CD4-positive, alpha-beta T cell treated with Interleukin-15 for 1 hour (primary cell): Measurements from ENCODE around the gene LPIN1.
"Not testable (repeated sequence)": the region's sequence is repeated elsewhere in the genome, so short reads cannot be mapped to it uniquely, and the experiment has no call there.

Experiments
- DNase-seq: peaks from one replicate; pipeline ENCODE4 v3.0.0-alpha.2; 2020

The LPIN1 gene

GRCh38 chr2:11744631-11745394 lies 1.6 kb upstream of the LPIN1 start:
- no peak for DNase-seq

DNA sequence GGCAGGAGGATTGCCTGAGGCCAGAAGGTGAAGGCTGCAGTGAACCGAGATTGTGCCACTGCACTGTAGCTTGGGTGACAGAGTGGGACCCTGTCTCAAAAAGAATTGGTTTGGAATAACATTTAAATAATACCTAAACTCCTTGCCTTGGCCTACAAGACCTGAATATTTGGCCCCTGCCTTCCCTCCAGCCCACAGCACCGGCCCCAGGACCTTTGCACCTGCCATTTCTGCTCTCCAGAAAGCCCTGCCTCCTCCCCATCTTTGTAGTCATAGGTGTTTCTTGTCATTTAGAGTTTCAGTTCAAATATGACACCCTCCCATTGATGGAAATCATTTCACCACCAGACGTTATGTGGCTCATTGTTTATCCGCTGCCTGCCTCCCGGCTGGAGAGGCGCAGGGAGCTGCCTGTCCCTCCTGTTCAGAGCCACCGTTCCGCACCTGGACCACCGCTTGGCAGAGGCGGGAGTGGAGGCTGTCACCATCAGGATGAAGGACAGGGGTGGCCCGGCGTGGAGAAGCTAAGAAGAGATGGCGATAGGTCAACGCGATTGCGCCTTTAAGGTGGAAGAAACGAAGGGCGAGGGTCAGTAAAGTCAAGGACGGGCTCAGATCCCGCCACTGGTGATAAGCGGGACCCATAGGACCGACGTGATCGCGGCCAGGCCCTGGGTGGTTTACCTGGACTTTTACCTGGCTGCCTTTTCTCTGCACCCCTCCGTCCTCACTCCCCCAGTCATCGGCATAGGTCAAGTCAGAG lies 638 bp upstream of the LPIN1 start:
- DNase-seq, result no peak

GRCh38 chr2:11746807-11747459 lies 501 bp downstream of the LPIN1 start:
- DNase-seq, result no peak

- no peak for DNase-seq
Measured at GRCh38 chr2:11748018-11748860, 1.8 kb downstream of the LPIN1 start.

- DNase-seq, result no peak
Measured at GRCh38 chr2:11748861-11749645, 2.6 kb downstream of the LPIN1 start.

GRCh38 chr2:11749646-11750349 lies 3.4 kb downstream of the LPIN1 start:
- no peak for DNase-seq

DNA sequence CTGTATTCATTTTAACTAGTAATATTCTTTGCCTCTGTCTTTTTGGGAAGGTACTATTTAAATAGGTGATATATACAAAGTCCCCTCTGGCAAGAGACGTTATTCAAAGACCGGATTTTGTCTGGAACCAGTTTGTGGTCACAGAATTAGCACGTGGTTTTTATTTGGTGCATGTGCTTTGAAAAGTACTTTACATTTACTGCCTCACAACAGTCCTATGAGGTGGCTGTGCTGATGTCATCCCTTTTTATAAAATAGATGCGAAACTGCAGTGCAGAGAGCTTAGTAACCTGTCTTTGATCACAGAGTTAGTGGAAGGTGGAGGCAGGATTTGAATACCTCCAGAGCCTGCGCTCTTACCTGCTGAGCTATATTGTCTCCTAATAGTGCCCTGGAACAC lies 4.0 kb downstream of the LPIN1 start:
- DNase-seq, result peak; percentile 59

- DNase-seq, result no peak
Measured at GRCh38 chr2:11750917-11751316, 4.5 kb downstream of the LPIN1 start.

DNA sequence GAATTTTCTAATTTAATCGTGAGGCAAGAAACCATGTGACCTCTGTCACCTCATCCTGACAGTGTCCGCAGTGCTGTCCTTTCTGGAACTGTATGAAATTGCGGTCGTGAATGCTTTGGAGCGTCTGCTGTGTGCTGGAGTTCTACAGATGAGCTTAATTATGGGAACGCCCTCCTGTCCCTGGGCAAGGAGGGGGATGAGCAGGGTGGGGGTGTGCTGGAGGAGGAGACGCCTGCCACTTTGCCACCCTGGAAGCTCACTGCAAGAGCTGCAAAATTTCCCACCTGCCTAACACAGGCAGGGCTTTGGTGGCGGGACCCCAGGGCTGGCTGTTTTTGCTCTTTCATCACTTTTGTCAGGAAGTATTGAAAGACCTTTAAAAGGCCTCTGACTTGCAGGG lies 6.5 kb downstream of the LPIN1 start:
- DNase-seq, result no peak

GRCh38 chr2:11753452-11753885 lies 7.0 kb downstream of the LPIN1 start:
- peak; percentile 75 for DNase-seq

DNA sequence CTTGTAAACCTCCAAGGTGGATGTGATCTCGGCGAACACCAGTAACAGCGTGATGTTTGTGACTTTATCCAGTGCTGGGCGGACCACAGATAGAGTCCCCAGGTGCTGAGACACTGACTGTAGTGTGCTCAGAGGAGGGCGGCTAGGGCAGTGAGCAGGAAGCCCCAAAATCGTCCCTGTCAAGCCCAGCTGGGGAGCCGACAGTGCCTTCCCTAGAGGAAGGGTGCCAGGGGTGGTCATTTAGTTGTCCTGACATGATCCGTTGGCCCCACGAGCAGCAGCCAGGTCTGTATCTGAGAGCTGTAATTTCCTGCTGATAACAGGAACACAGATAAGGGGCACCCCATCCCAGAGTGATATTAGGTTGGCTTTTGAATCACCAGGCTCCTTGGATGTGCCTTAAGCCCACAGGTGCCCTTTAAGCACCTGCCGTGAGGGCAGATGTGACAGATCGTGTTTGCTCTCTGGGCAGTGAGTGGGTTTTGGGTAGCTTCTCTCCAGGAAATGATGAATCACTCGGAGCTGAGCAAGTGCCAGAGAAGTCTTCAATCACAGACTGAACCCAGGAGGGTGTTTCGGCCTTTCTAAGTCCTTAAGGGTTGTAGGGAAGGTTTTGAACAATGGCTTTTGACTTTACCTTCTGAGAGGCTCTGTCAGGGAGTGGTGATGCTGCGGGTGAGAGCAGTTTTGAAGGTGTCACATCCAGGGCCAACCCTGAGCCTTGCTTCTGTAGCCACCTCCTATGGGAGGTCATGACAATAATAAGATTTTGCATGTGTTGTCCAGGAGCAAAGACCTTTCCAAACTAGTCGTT lies 7.7 kb downstream of the LPIN1 start:
- DNase-seq, result peak; percentile 73

GRCh38 chr2:11754700-11755015 lies 8.2 kb downstream of the LPIN1 start:
- DNase-seq, result no peak

GRCh38 chr2:11757101-11757500 lies 10.7 kb downstream of the LPIN1 start:
- DNase-seq, result no peak

DNA sequence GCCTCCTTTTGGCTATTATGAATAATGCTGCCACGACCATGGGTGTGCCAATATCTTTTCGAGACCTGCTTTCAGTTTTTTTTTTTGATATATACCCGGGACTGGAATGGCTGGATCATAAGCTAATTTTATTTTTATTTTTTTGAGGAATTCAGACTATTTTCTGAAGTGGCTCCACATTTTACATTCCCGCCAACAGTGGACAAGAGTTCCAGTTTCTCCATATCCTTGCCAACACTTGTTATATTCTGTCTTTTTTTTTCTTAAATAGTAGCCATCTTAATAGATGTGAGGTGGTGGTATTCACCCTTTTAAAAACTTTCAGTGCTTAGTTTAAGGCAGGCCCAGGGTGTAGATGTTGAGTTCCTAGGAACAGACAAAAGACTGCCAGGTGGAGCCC lies 11.8 kb downstream of the LPIN1 start:
- DNase-seq, result no peak

DNA sequence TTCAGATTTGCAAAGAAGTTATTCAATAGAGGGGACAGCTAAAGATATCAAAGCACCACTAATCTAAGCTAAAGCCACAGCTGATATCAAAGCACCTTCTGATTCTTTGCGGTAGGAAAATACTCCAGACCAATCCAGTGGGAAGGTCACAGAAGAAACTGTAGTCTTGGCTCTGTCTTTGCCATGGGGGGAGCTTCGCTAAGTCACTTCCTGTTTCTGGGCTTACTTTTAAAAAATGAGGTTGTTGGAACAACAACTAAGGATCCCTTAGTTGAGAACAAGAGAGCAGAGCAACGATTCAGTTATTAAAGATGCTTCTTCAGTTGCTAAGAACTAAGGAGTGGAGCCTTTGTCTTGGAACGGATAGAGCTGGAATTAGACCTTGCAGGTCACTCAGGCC lies 12.2 kb downstream of the LPIN1 start:
- no peak for DNase-seq

- DNase-seq, result not testable (repeated sequence)
Measured at GRCh38 chr2:11759182-11759975, 12.9 kb downstream of the LPIN1 start.

DNA sequence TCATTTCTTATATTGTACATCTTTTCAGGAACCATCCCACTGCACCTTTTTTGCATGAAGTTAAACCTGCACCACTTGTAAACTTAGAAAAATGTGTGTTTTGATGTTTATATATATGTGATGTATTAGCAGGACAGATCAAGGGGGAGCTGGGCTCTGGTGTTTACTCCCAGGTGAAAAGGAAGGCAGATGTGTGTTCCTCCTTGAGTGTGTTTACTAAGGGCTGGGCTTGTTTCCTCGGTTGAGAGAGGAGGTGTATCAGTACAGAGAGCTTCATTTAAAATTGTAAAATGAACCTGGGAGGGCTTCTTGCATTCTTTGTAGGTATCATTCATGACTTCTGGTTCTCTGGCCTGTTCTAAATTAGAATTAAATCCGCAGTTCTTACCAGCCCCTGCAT lies 14.8 kb downstream of the LPIN1 start:
- DNase-seq, result no peak

DNA sequence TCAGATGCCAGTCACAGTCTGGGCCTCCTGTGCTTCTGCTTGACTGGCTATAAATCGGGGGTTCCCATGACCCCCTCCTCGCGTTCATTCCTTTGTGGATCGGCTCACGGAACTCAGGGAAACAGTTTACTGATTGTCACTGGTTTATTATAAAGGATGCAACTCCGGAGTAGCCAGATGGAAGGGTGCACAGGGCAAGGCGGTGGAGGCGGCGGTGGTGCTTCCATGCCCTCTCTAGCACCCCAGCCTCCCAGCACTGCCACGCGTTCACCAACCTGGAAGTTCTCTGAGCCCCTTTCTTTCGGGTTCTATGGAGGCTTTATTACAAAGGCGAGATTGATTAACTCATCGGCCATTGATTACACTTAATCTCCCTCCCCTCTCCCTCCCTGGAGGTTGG lies 15.6 kb downstream of the LPIN1 start:
- DNase-seq, result no peak

DNA sequence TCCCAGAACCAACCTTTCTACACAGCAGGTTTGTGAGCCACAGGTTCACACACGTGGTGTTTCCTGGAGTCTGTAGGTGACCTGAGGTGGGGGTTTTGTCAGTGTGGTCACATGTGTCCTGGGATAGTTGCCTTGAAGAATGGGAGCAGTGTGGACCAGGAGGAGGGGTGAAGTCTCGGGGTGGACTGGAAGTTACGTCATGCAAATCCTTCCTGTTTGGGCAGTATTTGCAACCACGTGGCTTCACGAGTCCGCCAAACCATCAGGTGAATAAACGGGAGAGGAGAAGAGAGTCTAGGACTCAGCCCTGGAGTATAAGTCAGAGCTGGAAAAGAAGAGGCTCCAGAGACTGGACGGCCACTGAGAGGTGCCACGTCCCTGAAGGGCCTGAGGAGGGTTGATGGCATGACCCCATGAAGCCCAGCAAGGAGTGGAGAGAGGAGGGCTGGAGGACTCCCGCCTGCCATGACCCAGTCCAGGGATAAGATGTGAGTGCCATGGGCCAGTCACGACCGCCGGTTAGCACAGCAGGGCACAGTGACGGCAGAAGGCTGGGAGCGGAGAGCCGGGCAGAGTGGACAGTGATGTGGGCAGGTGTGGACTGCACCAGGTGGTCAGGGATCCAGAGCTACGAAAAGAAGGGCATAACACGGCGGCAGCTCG lies 16.5 kb downstream of the LPIN1 start:
- DNase-seq, result no peak
